Activated T-cell treated with anti-CD3 and anti-CD28 coated beads, Interleukin-2, amount 50 U/mL, for 4 hours (primary cell): ENCODE measurements around the gene JARID2. TPM values are rescaled to one million over a fixed set of nuclear protein-coding genes. Genes with fewer than 3 reads are reported as not detected.

ENCODE experiments used
- ATAC-seq, 2 donors: fragments of 200-7000 bp; cut with Tn5 transposase; one replicate each; pipeline ENCODE4 v1.10.0; 2021
- DNase-seq: peaks from one replicate; pipeline ENCODE4 v3.0.0-alpha.2; 2020
- H3K27me3 Mint-ChIP-seq: one replicate; pipeline ENCODE4 v1.8.0; 2021; ENCODE audit warnings: low read depth, mixed read lengths
- H3K36me3 Mint-ChIP-seq: one replicate; pipeline ENCODE4 v1.8.0; 2022; ENCODE audit warnings: mixed read lengths; ENCODE audit not compliant: insufficient read depth
- H3K4me1 Mint-ChIP-seq: one replicate; pipeline ENCODE4 v1.8.0; 2021; ENCODE audit warnings: low read depth, mixed read lengths
- H3K4me3 Mint-ChIP-seq: one replicate; pipeline ENCODE4 v1.8.0; 2021; ENCODE audit warnings: mild to moderate bottlenecking, moderate library complexity, mixed read lengths
- H3K9me3 Mint-ChIP-seq: one replicate; pipeline ENCODE4 v1.8.0; 2021; ENCODE audit warnings: mixed read lengths
- total RNA-seq, 3 donors: library from RNA; stranded (reverse); gene quantifications; one replicate each; pipeline ENCODE4 v1.2.1, GENCODE V29; 2021

JARID2 gene
- total RNA-seq, 3 donors from 2014 or later: 32.6 to 43.6 (median 37.2) TPM

DNA sequence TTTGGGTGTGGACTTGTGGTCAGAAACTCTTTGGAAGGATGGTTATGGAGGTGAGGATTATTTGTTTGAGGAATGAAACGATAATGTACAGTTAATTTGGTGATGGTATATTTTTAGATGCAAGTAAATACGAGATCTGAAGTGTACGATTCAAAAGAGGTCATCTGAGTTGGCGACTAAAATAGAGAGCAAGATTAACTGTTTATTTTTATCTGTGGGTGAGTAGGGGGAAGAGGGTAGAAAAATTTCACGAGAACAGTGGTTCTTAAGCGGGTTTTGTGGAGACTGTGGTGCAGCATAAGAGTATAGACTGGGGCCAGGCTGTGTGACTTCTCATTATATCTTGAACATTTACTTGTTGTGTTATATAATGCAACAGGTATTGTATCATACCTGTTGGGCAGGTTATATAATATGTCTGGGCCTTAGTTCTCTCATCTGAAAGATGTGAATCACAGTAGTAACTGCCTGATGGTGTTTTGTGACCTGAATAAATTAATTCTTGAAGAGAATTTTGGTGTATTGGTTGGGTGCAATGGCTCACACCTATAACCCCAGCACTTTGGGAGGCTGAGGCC lies 171.2 kb downstream of the JARID2 start:
- Mint-ChIP-seq H3K4me3 (no peak overlapping the region), H3K9me3 (peaks cover 24% of the 10 kb centered on the region), H3K36me3 (peaks cover 40% of the 10 kb centered on the region), H3K27me3 (no peaks in the 10 kb centered on the region), H3K4me1 (peaks cover 47% of the 10 kb centered on the region)
- no peak for ATAC-seq
- no peak for DNase-seq

DNA sequence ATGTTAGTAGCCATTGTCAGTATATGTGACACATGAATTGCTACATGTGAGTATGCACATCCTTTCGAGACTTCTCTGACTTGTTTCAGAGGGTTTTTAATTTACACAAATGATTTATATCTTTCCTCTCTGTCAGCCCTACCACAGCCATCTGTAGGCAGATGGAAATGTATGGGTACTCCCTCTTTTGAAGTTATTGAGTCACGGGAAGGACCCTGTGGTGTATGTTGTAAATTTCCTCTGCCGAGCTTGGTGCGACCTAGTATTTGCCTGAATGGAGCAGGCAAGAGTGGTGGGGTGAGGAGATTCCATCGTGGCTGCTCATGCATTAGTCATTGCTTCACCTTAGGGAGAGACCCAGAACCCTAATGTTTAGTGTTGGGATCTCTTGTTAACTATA lies 171.9 kb downstream of the JARID2 start:
- H3K9me3 Mint-ChIP-seq: peaks cover 24% of the 10 kb centered on the region
- H3K4me1 Mint-ChIP-seq: peaks cover 47% of the 10 kb centered on the region
- H3K4me3 Mint-ChIP-seq: no peak overlapping the region
- DNase-seq (peak; percentile 34), ATAC-seq (peak; percentile 85 to 89)
- H3K27me3 Mint-ChIP-seq: no peaks in the 10 kb centered on the region
- peaks cover 36% of the 10 kb centered on the region for H3K36me3 Mint-ChIP-seq

DNA sequence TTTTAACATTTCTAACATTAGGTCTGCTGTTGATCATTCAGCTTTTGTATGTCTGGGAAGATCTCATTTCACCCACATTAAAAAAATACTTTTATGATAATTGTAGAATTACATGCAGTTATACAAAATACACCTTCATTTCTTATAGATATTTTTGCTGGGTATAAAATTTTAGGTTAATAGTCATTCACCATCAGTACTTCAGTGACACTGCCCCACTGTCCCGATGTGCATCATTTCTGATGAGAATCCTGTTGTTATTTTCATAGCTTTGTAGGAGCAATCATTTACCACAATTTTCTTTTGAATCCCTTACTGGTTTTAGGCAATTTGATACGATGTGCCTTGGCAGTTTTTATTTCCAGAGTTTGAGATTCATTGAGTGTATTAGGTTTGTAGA lies 173.6 kb downstream of the JARID2 start:
- DNase-seq: no peak
- no peak for ATAC-seq
- H3K9me3 Mint-ChIP-seq: peaks cover 24% of the 10 kb centered on the region
- H3K4me1 Mint-ChIP-seq: peaks cover 54% of the 10 kb centered on the region
- H3K27me3 Mint-ChIP-seq: no peaks in the 10 kb centered on the region
- H3K36me3 Mint-ChIP-seq: peaks cover 30% of the 10 kb centered on the region
- H3K4me3 Mint-ChIP-seq: no peak overlapping the region

- peak overlapping the region; percentile 20 for H3K4me3 Mint-ChIP-seq
- ATAC-seq (no peak), DNase-seq (no peak)
- peaks cover 34% of the 10 kb centered on the region for H3K36me3 Mint-ChIP-seq
- H3K27me3 Mint-ChIP-seq: no peaks in the 10 kb centered on the region
- peaks cover 24% of the 10 kb centered on the region for H3K9me3 Mint-ChIP-seq
- H3K4me1 Mint-ChIP-seq: peaks cover 57% of the 10 kb centered on the region
These were observed 175.1 kb downstream of the JARID2 start for GRCh38 chr6:15420959-15421438.

- DNase-seq (no peak), ATAC-seq (peak; percentile 55 to 57)
- Mint-ChIP-seq H3K9me3 (peaks cover 18% of the 10 kb centered on the region), H3K36me3 (peaks cover 30% of the 10 kb centered on the region), H3K27me3 (no peaks in the 10 kb centered on the region), H3K4me1 (peaks cover 63% of the 10 kb centered on the region), H3K4me3 (peak overlapping the region; percentile 40)
These were observed 176.3 kb downstream of the JARID2 start for GRCh38 chr6:15421945-15422733.

DNA sequence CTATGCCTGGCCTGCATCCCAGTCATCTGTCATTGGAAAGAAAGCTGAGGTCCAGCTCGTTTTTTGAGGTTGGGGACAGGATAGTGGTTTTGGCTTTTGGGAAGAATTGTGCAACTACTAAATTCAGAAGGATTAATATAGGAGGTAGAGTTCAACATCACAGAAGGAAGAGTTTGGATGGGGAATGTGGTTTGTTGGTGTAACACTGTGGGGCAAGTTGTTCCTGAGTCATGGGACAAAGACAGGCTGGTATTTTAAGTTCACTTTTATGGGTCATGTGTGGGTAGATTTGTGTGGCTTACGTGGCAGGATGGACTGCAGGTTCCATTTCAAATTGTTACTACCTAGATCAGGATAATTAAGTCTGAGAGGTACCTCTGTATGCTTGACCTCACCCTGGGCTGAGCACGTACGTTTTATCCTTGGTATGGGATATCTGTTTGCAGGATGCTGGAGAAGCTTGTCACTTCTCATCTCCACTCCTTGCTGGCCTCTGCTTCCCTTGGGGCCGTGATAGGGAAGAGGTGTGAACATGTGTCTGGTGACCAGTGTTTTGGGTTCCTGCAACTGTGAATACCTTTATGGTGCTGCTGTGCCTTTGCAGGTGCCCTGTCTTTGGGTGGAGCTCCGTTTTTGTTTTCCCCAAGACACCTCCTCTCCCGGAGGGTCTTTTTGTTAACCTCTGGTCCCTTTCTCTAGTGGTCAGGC lies 177.6 kb downstream of the JARID2 start:
- Mint-ChIP-seq H3K27me3 (no peaks in the 10 kb centered on the region), H3K36me3 (peaks cover 26% of the 10 kb centered on the region), H3K9me3 (peaks cover 13% of the 10 kb centered on the region), H3K4me1 (peaks cover 66% of the 10 kb centered on the region), H3K4me3 (no peak overlapping the region)
- DNase-seq: no peak
- ATAC-seq: no peak

- Mint-ChIP-seq H3K27me3 (no peaks in the 10 kb centered on the region), H3K9me3 (no peaks in the 10 kb centered on the region), H3K4me3 (no peak overlapping the region), H3K4me1 (peaks cover 77% of the 10 kb centered on the region), H3K36me3 (peaks cover 15% of the 10 kb centered on the region)
- DNase-seq (no peak), ATAC-seq (no peak)
These were observed 180.1 kb downstream of the JARID2 start for GRCh38 chr6:15425947-15426346.

GRCh38 chr6:15426395-15426794 lies 180.5 kb downstream of the JARID2 start:
- peaks cover 77% of the 10 kb centered on the region for H3K4me1 Mint-ChIP-seq
- peaks cover 15% of the 10 kb centered on the region for H3K36me3 Mint-ChIP-seq
- ATAC-seq (no peak), DNase-seq (no peak)
- H3K27me3 Mint-ChIP-seq: no peaks in the 10 kb centered on the region
- H3K9me3 Mint-ChIP-seq: no peaks in the 10 kb centered on the region
- H3K4me3 Mint-ChIP-seq: no peak overlapping the region

DNA sequence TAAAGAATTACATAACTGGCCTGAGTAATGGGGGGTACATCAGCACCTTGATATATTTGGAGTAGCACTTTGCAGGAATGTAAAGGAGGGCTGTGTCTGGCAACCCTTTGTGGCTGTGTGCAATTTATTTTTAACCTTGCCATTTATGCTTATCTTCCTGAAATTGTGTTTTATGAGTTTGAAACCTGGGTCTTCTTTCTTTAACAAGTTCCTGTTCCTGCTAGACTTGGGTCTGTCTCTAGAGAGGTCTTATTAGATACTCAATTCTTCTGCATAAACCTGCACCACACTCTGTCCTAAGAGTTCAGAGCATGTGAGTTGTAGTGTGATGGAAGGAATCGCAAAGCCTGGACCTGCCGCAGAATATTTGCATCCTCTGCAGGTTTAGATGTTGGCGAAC lies 181.0 kb downstream of the JARID2 start:
- Mint-ChIP-seq H3K9me3 (no peaks in the 10 kb centered on the region), H3K4me3 (no peak overlapping the region), H3K4me1 (peaks cover 76% of the 10 kb centered on the region), H3K36me3 (peaks cover 15% of the 10 kb centered on the region), H3K27me3 (no peaks in the 10 kb centered on the region)
- DNase-seq (no peak), ATAC-seq (no peak)

DNA sequence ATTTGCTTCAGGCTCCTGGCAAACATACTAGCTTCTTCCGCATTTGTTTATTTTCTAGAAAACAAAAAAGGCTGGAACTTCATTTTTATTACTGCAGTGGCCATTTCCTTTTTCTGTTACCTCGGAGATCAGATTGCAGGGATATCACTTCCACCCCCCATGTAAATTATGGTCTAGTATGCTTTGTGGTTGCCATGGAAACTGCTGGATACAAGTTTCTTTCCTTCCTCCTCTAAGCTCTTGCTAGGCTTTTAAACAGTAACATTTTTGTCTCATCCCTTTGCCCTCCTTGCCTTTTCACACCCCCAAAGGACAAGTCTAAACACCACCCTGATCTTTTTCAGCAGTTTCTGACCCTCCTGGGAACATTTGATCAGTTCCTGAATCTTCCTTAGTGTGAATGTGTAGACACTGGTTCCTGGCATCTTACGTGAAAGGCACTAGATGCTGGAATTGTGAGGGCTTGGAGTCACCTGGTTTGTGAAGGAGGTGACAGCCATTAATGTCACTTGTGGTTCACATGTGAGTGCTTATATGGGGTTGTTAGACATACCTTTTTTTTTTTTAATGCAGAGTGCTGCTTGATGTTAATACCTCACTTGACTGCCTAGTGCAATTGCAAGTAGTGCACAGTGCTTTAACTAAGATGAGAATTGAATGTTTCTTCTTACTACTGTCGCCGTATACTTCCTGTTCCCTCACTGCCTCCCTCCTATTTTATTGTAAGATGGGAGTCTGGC lies 181.6 kb downstream of the JARID2 start:
- no peak overlapping the region for H3K4me3 Mint-ChIP-seq
- H3K36me3 Mint-ChIP-seq: peaks cover 17% of the 10 kb centered on the region
- no peaks in the 10 kb centered on the region for H3K27me3 Mint-ChIP-seq
- H3K9me3 Mint-ChIP-seq: no peaks in the 10 kb centered on the region
- H3K4me1 Mint-ChIP-seq: peaks cover 76% of the 10 kb centered on the region
- ATAC-seq: no peak
- no peak for DNase-seq

DNA sequence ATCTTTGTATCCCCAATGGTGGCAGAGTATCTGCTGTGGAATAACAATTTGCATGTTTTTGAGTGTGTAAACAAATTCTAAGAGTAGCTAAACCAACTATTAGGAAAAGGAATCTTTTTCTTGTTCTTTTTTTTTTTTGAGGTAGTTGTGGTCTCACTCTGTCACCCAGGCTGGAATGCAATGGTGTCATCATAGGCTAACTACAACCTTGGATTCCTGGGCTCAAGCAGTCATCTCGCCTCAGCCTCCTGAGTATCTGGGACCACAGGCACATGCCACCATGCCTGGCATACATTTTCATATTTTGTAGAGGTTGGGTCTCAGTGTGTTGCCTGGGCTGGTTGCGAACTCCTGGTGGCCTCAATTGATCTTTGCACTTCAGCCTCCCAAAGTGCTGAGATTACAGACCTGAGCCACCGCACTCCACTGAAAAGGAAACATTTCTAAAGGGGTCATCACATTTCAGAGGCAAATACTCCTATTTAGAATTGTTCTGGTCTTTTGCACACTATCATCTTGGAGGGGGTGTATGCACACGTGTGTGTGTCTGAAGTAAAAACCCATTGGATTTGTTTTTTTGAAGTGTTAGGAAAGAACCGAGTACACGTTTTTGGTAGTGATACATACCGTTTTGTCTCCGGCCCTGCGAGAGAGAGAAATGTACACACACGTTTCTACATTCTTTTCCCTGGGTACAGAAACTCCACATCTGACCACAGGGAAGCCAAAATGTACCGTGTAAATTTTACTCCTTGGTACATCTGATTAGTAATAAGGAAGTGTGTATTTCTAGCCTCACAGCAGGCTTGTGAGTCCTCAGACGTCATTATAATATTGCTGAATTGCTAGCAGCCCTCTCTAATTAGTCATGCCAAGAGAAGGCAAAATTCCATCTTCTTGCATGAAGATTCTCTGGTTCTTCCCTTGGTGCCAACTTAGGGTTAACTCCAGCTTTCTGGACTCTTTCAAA lies 183.6 kb downstream of the JARID2 start:
- DNase-seq (no peak), ATAC-seq (no peak)
- Mint-ChIP-seq H3K9me3 (no peaks in the 10 kb centered on the region), H3K27me3 (no peaks in the 10 kb centered on the region), H3K36me3 (peaks cover 13% of the 10 kb centered on the region), H3K4me3 (no peak overlapping the region), H3K4me1 (peaks cover 80% of the 10 kb centered on the region)

DNA sequence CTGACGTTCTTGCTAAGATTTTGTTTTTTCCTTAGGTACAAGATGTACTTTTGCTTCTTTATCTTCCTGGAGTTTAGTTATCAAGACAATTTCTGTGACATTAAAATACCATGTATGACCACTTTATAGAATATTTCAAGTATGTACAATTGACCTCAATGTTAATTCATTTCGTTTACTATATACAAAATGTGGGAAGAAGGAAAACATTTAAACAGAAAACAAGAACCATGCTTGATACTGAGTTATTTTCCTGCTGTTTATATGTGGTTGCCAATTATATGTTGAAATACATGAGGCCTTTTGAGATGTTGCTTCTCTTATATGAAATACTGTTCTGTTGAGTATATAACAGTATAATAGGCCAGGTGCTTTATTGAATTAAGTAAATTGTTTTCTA lies 184.3 kb downstream of the JARID2 start:
- ATAC-seq (no peak), DNase-seq (no peak)
- Mint-ChIP-seq H3K9me3 (no peaks in the 10 kb centered on the region), H3K36me3 (peaks cover 13% of the 10 kb centered on the region), H3K4me1 (peaks cover 88% of the 10 kb centered on the region), H3K27me3 (no peaks in the 10 kb centered on the region), H3K4me3 (no peak overlapping the region)

- no peaks in the 10 kb centered on the region for H3K27me3 Mint-ChIP-seq
- H3K4me3 Mint-ChIP-seq: no peak overlapping the region
- no peaks in the 10 kb centered on the region for H3K9me3 Mint-ChIP-seq
- H3K4me1 Mint-ChIP-seq: peaks cover 90% of the 10 kb centered on the region
- no peak for DNase-seq
- ATAC-seq: no peak
- H3K36me3 Mint-ChIP-seq: peaks cover 8% of the 10 kb centered on the region
These were observed 185.1 kb downstream of the JARID2 start for GRCh38 chr6:15430931-15431405.
